Keratinocyte (primary cell): ENCODE measurements around the gene THOC6. TPM values are rescaled to one million over a fixed set of nuclear protein-coding genes. Genes with fewer than 3 reads are reported as not detected.

Experiments
- DNase-seq: peaks from one replicate; pipeline ENCODE4 v3.0.0-alpha.2; 2011; ENCODE audit warnings: low read depth, missing footprints, low spot score
- FAIRE-seq: peaks from 2 replicates; lab custom pipeline; 2011; peaks lifted over from hg19 to GRCh38; lab: Jason Lieb, UNC
- H2AFZ ChIP-seq: 2 replicates; pipeline ENCODE4 v1.6.0; 2012; ENCODE audit warnings: low read length, control low read depth, inconsistent platforms; ENCODE audit not compliant: control insufficient read depth
- H3K27ac ChIP-seq: 2 replicates; pipeline ENCODE4 v1.5.1; 2011; ENCODE audit warnings: low read length; ENCODE audit not compliant: control insufficient read depth, insufficient read depth
- H3K27me3 ChIP-seq: 3 replicates; pipeline ENCODE4 v1.6.0; 2011; ENCODE audit warnings: low read length; ENCODE audit not compliant: control insufficient read depth, insufficient read depth; ENCODE audit errors: extremely low read depth
- H3K36me3 ChIP-seq, 2 experiments: 2 replicates in 1 of 2; 3 replicates in 1 of 2; pipeline ENCODE4 v1.5.1; 2011; ENCODE audit warnings: low read length in 2 of 2, mild to moderate bottlenecking in 1 of 2; ENCODE audit not compliant: control insufficient read depth in 2 of 2, insufficient read depth in 2 of 2; ENCODE audit errors: extremely low read depth in 1 of 2
- H3K4me1 ChIP-seq: 3 replicates; pipeline ENCODE4 v1.5.1; 2011; ENCODE audit warnings: low read length; ENCODE audit not compliant: control insufficient read depth, insufficient read depth; ENCODE audit errors: extremely low read depth
- H3K4me2 ChIP-seq: 3 replicates; pipeline ENCODE4 v1.6.0; 2011; ENCODE audit warnings: low read depth, low read length; ENCODE audit not compliant: control insufficient read depth, insufficient read depth; ENCODE audit errors: extremely low read depth
- H3K4me3 ChIP-seq, 3 experiments: fragments of 200-600 bp in 1 of 3; sonication (generic) in 1 of 3; 2 replicates in 2 of 3; 3 replicates in 1 of 3; pipeline ENCODE4 v1.5.1; 2011 to 2016; ENCODE audit warnings: low read length in 3 of 3, mild to moderate bottlenecking in 3 of 3, control low read depth in 2 of 3, inconsistent platforms in 1 of 3, low read depth in 1 of 3, mixed read lengths in 1 of 3, mixed run types in 1 of 3, moderate library complexity in 1 of 3; ENCODE audit not compliant: control insufficient read depth in 2 of 3, insufficient read depth in 2 of 3; ENCODE audit errors: extremely low read depth in 1 of 3
- H3K79me2 ChIP-seq: 2 replicates; pipeline ENCODE4 v1.6.0; 2012; ENCODE audit warnings: low read length; ENCODE audit not compliant: control insufficient read depth, insufficient read depth
- H3K9ac ChIP-seq: 3 replicates; pipeline ENCODE4 v1.6.0; 2011; ENCODE audit warnings: low read length; ENCODE audit not compliant: control insufficient read depth, insufficient read depth; ENCODE audit errors: extremely low read depth
- H3K9me1 ChIP-seq: 3 replicates; pipeline ENCODE4 v1.6.0; 2011; ENCODE audit warnings: low read length; ENCODE audit not compliant: control insufficient read depth, insufficient read depth; ENCODE audit errors: extremely low read depth
- H3K9me3 ChIP-seq: 2 replicates; pipeline ENCODE4 v1.5.1; 2012; ENCODE audit warnings: low read depth, low read length; ENCODE audit not compliant: control insufficient read depth
- H4K20me1 ChIP-seq: 3 replicates; pipeline ENCODE4 v1.6.0; 2011; ENCODE audit warnings: low read length; ENCODE audit not compliant: control insufficient read depth, insufficient read depth; ENCODE audit errors: extremely low read depth
- CTCF ChIP-seq, 3 experiments: IDR thresholded peaks in 1 of 3; conservative IDR thresholded peaks in 1 of 3; optimal IDR thresholded peaks in 1 of 3; 2 replicates in 2 of 3; 3 replicates in 1 of 3; pipeline versions ENCODE3 to v1.5.1; 2011; ENCODE audit warnings: low read length in 3 of 3, mild to moderate bottlenecking in 3 of 3, moderate library complexity in 2 of 3, control low read depth in 1 of 3, inconsistent platforms in 1 of 3; ENCODE audit not compliant: insufficient read depth in 2 of 3; ENCODE audit errors: extremely low read depth in 1 of 3
- EZH2 ChIP-seq: IDR thresholded peaks from one replicate; pipeline ENCODE4 v1.6.1; 2012; ENCODE audit warnings: inconsistent platforms, mild to moderate bottlenecking, low read length, moderate library complexity
- dilution Hi-C: fragments of 300-500 bp; cut with MboI; formaldehyde crosslinking; loops from one replicate; pipeline ENCODE4 v1.7.0; 2020; ENCODE audit warnings: low sequenced_read_pairs; ENCODE audit not compliant: extremely low pct_ligation_motif_present
- polyA plus RNA-seq, 5 experiments: library from polyadenylated mRNA; depleted of rRNA in 3 of 5; stranded (reverse) in 3 of 5; stranded (forward) in 1 of 5; unstranded in 1 of 5; fragments of >200 nt; gene quantifications; 1 replicate in 1 of 5; 2 replicates in 3 of 5; 3 replicates in 1 of 5; pipeline versions ENCODE4 v1.2.1 to v1.2.3, GENCODE V29; 2011 to 2012; ENCODE audit warnings: missing spikeins in 2 of 5, low read depth in 1 of 5, low replicate concordance in 1 of 5

Gene THOC6
- polyA plus RNA-seq, 1 donor (not counting 4 experiments of a cell fraction or from before 2014, with no cell fraction given): 10.3 TPM

- DNase-seq: no peak
- H3K4me1 ChIP-seq: peaks cover 7% of the 10 kb centered on the region
- peaks cover 19% of the 10 kb centered on the region for H3K27me3 ChIP-seq
- no peaks in the 10 kb centered on the region for H3K9me1 ChIP-seq
- H3K4me3 ChIP-seq: no peak overlapping the region
- H2AFZ ChIP-seq: no peak overlapping the region
- dilution Hi-C loops: no loop called here
- H3K36me3 ChIP-seq: peaks cover 11 to 14% of the 10 kb centered on the region in 2 experiments
- TF ChIP-seq CTCF (optimal IDR thresholded peaks at IDR 0.05 in 1 of 3, IDR thresholded peaks at IDR 0.05 in 1 of 3, conservative IDR thresholded peaks at IDR 0.05 in 1 of 3; ENCODE audit: extremely low read depth in 1 of 3, insufficient read depth in 2 of 3, low read length in 3 of 3) (no peak), EZH2 (no peak)
- H3K79me2 ChIP-seq: no peaks in the 10 kb centered on the region
- H3K9me3 ChIP-seq: no peaks in the 10 kb centered on the region
- H3K27ac ChIP-seq: no peak overlapping the region
- H3K4me2 ChIP-seq: peak overlapping the region; percentile 22
- no peak overlapping the region for H3K9ac ChIP-seq
- no peak for FAIRE-seq
- no peaks in the 10 kb centered on the region for H4K20me1 ChIP-seq
These were observed 5.0 kb downstream of the THOC6 start for GRCh38 chr16:3028716-3029319.

- FAIRE-seq (no peak), DNase-seq (no peak)
- TF ChIP-seq EZH2 (no peak), CTCF (optimal IDR thresholded peaks at IDR 0.05 in 1 of 3, IDR thresholded peaks at IDR 0.05 in 1 of 3, conservative IDR thresholded peaks at IDR 0.05 in 1 of 3; ENCODE audit: extremely low read depth in 1 of 3, insufficient read depth in 2 of 3, low read length in 3 of 3) (no peak)
- Histone ChIP-seq H3K36me3 (peaks cover 11 to 14% of the 10 kb centered on the region in 2 experiments), H3K9me3 (no peaks in the 10 kb centered on the region), H3K27ac (no peak overlapping the region), H3K9me1 (no peaks in the 10 kb centered on the region), H3K79me2 (no peaks in the 10 kb centered on the region), H3K4me3 (no peak overlapping the region), H2AFZ (peak overlapping the region; percentile 22), H3K9ac (no peak overlapping the region), H3K27me3 (peaks cover 19% of the 10 kb centered on the region), H4K20me1 (no peaks in the 10 kb centered on the region), H3K4me1 (peaks cover 7% of the 10 kb centered on the region), H3K4me2 (peak overlapping the region; percentile 58)
- dilution Hi-C loops: no loop called here
These were observed 5.8 kb downstream of the THOC6 start for GRCh38 chr16:3029491-3030221.
